WTC11 (cell line): ENCODE results near the gene TNN.

Source experiments
- ATF2 ChIP-seq: sonication (generic); formaldehyde crosslinking; IDR thresholded peaks from 2 replicates; pipeline ENCODE4 v1.8.1; 2022; ENCODE audit warnings: low read depth, missing genetic modification reagents, borderline replicate concordance
- CREB1 ChIP-seq: sonication (generic); formaldehyde crosslinking; IDR thresholded peaks from 2 replicates; pipeline ENCODE4 v1.8.0; 2023; ENCODE audit warnings: mild to moderate bottlenecking, missing genetic modification reagents
- CTCF ChIP-seq: fragments of 200-600 bp; IDR thresholded peaks from 2 replicates; pipeline ENCODE4 v1.8.0; 2022; ENCODE audit warnings: antibody characterized with exemption
- ESRRA ChIP-seq: sonication (generic); formaldehyde crosslinking; IDR thresholded peaks from 2 replicates; pipeline ENCODE4 v1.8.1; 2022; ENCODE audit warnings: mild to moderate bottlenecking, missing genetic modification reagents, borderline replicate concordance
- FOXP1 ChIP-seq: sonication (generic); formaldehyde crosslinking; IDR thresholded peaks from 2 replicates; pipeline ENCODE4 v1.8.0; 2022; ENCODE audit warnings: missing genetic modification reagents, mild to moderate bottlenecking, moderate library complexity, borderline replicate concordance
- GABPB1 ChIP-seq: sonication (generic); formaldehyde crosslinking; IDR thresholded peaks from 2 replicates; pipeline ENCODE4 v1.8.1; 2023; ENCODE audit warnings: mild to moderate bottlenecking, missing genetic modification reagents
- MAX ChIP-seq: sonication (generic); formaldehyde crosslinking; IDR thresholded peaks from 2 replicates; pipeline ENCODE4 v1.8.0; 2022; ENCODE audit warnings: mild to moderate bottlenecking, missing genetic modification reagents
- SMAD4 ChIP-seq: sonication (generic); formaldehyde crosslinking; IDR thresholded peaks from 2 replicates; pipeline ENCODE4 v1.8.0; 2022; ENCODE audit warnings: mild to moderate bottlenecking, missing genetic modification reagents
- SP1 ChIP-seq: sonication (generic); formaldehyde crosslinking; conservative IDR thresholded peaks from 2 replicates; pipeline ENCODE4 v1.8.1; 2022; ENCODE audit warnings: missing genetic modification reagents
- TP53 ChIP-seq: sonication (generic); formaldehyde crosslinking; IDR thresholded peaks from 2 replicates; pipeline ENCODE4 v1.8.1; 2023; ENCODE audit warnings: mild to moderate bottlenecking, missing genetic modification reagents
- ZNF263 ChIP-seq: sonication (generic); formaldehyde crosslinking; IDR thresholded peaks from 2 replicates; pipeline ENCODE4 v1.8.1; 2022; ENCODE audit warnings: low read depth, mild to moderate bottlenecking, moderate library complexity, missing genetic modification reagents

DNA sequence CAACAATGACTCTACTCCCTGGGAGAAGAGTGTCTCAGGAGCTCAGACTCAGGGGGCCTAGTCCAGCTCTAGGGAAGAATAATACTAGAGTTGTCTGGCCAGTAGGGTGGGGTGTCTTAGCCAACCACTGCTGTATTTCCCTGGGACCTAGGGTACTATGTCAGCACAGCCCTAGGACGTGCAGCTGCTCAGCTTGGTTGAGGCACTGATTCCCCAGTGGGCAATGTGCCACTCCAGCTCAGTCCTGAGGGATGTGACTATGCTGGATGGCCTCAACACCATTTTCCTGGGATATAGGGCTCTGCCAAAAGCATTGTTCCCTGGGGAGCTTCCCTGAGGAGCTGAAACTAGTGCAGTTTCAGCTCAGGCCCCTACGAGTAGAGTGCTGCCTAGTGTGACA, 47.4 kb downstream of the TNN start:
- TF ChIP-seq CTCF, result no peak
- no peak for TF ChIP-seq MAX (CRISPR knock-in tag)
- no peak for TF ChIP-seq ATF2
- TF ChIP-seq GABPB1 (CRISPR knock-in tag), result no peak
- TF ChIP-seq CREB1 (CRISPR knock-in tag), result no peak
- no peak for TF ChIP-seq SP1 (CRISPR knock-in tag)
- TF ChIP-seq SMAD4 (CRISPR knock-in tag), result no peak
- no peak for TF ChIP-seq ESRRA
- no peak for TF ChIP-seq TP53
- no peak for TF ChIP-seq FOXP1 (CRISPR knock-in tag)
- no peak for TF ChIP-seq ZNF263 (CRISPR knock-in tag)
